H54 (cell line): ENCODE measurements around the gene TFDP3.

Experiments used
- DNase-seq: peaks from one replicate; pipeline ENCODE4 v3.0.0; 2011; ENCODE audit warnings: low spot score, mixed read lengths; ENCODE audit not compliant: insufficient read length
- FAIRE-seq: peaks from 3 replicates; lab custom pipeline; 2011; peaks lifted over from hg19 to GRCh38; lab: Jason Lieb, UNC
- POLR2A ChIP-seq: IDR thresholded peaks from 2 replicates; pipeline ENCODE4 v1.6.1; 2011; ENCODE audit warnings: low read depth, mild to moderate bottlenecking, low read length

The TFDP3 gene

DNA sequence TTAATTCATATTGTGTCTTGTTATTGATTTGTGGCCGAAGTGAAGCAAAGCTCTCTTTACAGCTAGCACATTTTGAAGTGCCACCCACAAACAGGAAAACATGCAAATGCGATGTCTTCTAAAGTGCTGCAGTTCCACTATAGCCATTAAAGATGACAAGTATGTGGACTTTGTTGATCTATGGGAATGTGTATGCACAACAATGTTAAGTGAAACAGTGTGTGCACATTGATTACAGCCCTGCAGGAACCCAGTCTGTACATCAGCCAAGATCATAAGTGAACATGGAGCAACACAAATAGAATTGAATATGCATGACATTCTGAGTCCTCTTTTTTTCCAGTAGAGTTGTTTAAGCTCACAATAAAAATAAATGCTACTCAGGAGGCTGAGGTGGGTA, 43.0 kb downstream of the TFDP3 start:
- FAIRE-seq = no peak
- no peak for TF ChIP-seq POLR2A
- DNase-seq = no peak

DNA sequence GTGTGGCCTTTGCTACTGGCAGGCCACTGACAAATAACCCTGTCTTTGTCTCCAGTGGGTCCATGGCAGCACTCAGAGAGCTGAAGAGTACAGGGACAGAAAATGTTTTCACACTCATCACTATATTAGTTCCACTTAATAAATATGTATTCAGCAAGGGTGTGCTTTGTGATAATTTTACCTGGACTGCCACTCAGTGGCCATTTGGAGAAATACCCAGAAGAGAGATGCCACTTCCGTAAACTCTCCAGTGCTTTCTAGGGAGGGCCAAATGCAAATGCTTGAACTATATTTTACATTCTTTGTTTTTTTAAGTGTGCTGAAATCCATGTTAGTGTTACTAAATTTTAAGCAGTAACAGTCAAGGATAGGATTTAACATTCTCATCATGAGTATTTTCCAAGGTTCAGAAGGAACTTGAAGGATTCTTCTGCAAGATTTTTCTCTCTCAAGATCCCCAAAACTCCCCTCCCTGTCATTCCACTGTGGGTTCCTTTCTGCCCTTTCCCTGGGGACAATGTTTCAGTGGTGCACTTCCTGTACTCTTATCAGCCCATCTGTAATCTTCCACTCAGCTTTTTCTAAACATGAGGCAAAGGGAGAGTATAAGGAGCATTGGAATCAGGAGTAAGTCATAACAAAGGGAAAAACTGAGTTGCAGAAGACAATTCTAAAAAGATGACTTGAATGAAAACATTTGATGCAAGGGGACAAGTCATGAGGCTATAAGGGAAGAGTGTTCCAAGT, 46.0 kb downstream of the TFDP3 start:
- FAIRE-seq (no peak), DNase-seq (peak; percentile 2)
- no peak for TF ChIP-seq POLR2A
